HL-60 (cell line): Measurements from ENCODE around the gene DLG1.

ENCODE experiments used
- POLR2AphosphoS5 ChIP-seq: IDR thresholded peaks from 2 replicates; pipeline ENCODE4 v1.6.1; 2012; ENCODE audit warnings: low read depth
- SPI1 ChIP-seq: IDR thresholded peaks from 2 replicates; pipeline ENCODE4 v1.6.1; 2012; ENCODE audit warnings: low read depth, mild to moderate bottlenecking, borderline replicate concordance
- TF ChIP-seq, protein P1 (sequence below): IDR thresholded peaks from one replicate; pipeline ENCODE4 v1.5.1; 2011; ENCODE audit warnings: low read length, control low read depth, inconsistent platforms; ENCODE audit not compliant: insufficient read depth

DNA sequence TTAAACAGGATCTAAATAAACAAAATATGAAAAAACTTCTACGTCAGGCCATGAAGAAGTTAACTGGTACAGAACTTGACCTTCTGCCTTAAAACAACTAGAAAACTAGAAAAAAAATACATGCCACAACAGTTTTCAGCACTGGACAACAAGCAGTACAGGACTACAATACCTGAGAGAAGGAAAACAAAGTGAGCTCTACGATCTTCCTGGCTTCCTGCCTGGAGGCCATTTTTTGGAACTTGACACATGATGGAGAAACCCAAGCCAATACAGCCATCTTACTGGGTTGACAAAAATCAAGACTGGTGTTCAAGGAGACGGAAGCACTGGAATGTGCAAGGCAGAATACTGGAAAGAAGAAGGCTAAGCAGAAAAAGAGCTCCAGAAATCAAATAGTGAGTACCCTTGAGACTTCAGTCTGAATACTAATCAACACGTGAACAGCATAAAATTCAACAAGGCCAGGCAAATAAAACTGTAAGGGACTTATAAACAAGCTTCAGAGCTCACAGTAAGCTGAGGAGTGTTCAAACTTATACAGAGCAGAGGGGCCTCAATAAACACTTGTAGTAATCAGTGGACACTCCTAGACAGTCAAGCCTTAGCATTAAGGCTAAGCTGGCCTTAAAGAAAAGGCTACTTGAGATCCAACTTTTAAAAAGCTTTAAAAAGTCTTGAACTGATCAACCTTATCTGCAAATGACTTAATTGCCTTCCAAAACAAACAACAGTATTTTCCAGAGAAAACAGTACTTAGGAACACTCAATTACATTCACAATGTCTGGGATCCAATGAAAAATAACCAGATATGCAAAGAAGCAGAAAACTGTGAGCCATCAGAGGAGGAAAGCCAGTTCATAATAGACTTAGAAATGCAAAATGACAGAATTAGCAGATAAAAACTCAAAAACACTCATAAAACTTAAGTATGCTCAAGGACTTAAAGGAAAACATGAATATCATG lies 63.2 kb downstream of the DLG1 start:
- TF ChIP-seq POLR2AphosphoS5 (no peak), SPI1 (no peak)
- TF ChIP-seq, protein P1, sequence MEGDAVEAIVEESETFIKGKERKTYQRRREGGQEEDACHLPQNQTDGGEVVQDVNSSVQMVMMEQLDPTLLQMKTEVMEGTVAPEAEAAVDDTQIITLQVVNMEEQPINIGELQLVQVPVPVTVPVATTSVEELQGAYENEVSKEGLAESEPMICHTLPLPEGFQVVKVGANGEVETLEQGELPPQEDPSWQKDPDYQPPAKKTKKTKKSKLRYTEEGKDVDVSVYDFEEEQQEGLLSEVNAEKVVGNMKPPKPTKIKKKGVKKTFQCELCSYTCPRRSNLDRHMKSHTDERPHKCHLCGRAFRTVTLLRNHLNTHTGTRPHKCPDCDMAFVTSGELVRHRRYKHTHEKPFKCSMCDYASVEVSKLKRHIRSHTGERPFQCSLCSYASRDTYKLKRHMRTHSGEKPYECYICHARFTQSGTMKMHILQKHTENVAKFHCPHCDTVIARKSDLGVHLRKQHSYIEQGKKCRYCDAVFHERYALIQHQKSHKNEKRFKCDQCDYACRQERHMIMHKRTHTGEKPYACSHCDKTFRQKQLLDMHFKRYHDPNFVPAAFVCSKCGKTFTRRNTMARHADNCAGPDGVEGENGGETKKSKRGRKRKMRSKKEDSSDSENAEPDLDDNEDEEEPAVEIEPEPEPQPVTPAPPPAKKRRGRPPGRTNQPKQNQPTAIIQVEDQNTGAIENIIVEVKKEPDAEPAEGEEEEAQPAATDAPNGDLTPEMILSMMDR, result no peak
